Sigmoid colon (tissue), 4 donors: Measurements from ENCODE around the gene C2CD2.

Experiments
- CTCF ChIP-seq, 4 experiments: fragments of 450-650 bp in 3 of 4; fragments of 200-600 bp in 1 of 4; IDR thresholded peaks; one replicate each; pipeline ENCODE4 v1.5.1; 2016 to 2019; ENCODE audit warnings: antibody characterized with exemption in 4 of 4, mild to moderate bottlenecking in 3 of 4, moderate library complexity in 2 of 4
- POLR2A ChIP-seq, 2 donors: fragments of 450-650 bp; IDR thresholded peaks; one replicate each; pipeline ENCODE4 v1.6.1; 2016; ENCODE audit warnings: antibody characterized with exemption in 2 of 2, mild to moderate bottlenecking in 2 of 2, moderate library complexity in 2 of 2
- POLR2AphosphoS5 ChIP-seq, 4 donors: sonication (generic); formaldehyde crosslinking; IDR thresholded peaks; one replicate each; pipeline ENCODE4 v1.6.1; 2017; ENCODE audit warnings: antibody characterized with exemption in 4 of 4

DNA sequence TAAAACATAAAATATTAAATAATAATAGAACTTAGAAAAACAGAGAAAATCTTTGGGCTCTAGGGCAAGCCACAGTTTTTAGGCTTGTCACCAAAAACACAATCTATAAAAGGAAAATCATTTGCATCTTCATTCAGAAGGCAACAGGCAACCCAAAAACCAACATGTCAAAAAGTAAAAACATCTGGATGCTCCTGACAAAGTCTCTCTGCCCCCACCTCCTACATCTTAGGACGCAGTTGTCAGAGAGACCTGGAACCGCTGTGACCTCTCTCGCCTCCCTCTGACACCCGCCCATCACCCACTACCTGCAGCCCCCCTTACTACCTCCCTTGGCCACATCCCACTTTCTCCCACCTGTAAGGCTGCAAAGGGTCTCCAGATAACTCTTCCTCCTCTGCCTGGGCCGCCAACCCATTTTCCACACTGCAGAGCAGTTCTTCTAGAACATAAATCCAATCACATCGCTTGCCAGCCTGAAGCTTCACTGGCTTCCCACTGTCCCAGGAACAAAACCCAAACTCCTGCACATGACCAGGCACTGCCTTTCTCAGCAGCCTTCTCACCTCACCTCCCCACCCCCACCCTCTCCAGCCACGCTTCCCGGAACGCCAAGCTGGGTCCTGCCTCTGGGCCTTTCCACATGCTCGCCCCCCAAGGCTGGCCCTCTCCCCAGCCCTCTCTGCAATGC is 89.4 kb downstream of the C2CD2 start:
- TF ChIP-seq CTCF (IDR thresholded peaks at IDR 0.05) (no peak), POLR2A (IDR thresholded peaks at IDR 0.05) (no peak), POLR2AphosphoS5 (IDR thresholded peaks at IDR 0.05) (no peak)
